ENCODE measurements around the gene UBAC2. TPM values are rescaled to one million over a fixed set of nuclear protein-coding genes. Genes with fewer than 3 reads are reported as not detected.
"Not testable (repeated sequence)": the region's sequence is repeated elsewhere in the genome, so short reads cannot be mapped to it uniquely, and the experiment has no call there.

The UBAC2 gene
- total RNA-seq, 4 donors from 2014 or later, result 43.5 to 59.6 (median 52.0) TPM

GRCh38 chr13:99391781-99392469 lies 191.3 kb downstream of the UBAC2 start:
- peaks cover 0 to 24% (median 0%) of the 10 kb centered on the region in 3 donors for H3K36me3 ChIP-seq
- H3K9me3 ChIP-seq, result no peaks in the 10 kb centered on the region
- H3K27ac ChIP-seq, result no peak overlapping the region
- no peak for TF ChIP-seq EP300 (IDR thresholded peaks at IDR 0.05)
- TF ChIP-seq POLR2A (IDR thresholded peaks at IDR 0.05), result no peak
- TF ChIP-seq CTCF (IDR thresholded peaks at IDR 0.05), result no peak
- no peak overlapping the region for H3K4me3 ChIP-seq
- DNase-seq (ENCODE audit: low spot score in 2 of 2), result no peak
- 78 to 83% methylated on average over 11 of the region's 11 CpGs for WGBS, 2 donors
- H3K27me3 ChIP-seq, result no peaks in the 10 kb centered on the region
- no peaks in the 10 kb centered on the region for H3K4me1 ChIP-seq

GRCh38 chr13:99392470-99393135 lies 191.9 kb downstream of the UBAC2 start:
- Histone ChIP-seq H3K4me3 (no peak overlapping the region), H3K27me3 (no peaks in the 10 kb centered on the region), H3K9me3 (no peaks in the 10 kb centered on the region), H3K4me1 (no peaks in the 10 kb centered on the region), H3K36me3 (peaks cover 0 to 17% (median 0%) of the 10 kb centered on the region in 3 donors), H3K27ac (no peak overlapping the region)
- TF ChIP-seq EP300 (IDR thresholded peaks at IDR 0.05) (no peak), POLR2A (IDR thresholded peaks at IDR 0.05) (no peak), CTCF (IDR thresholded peaks at IDR 0.05) (no peak)
- WGBS, 2 donors, result 72 to 81% methylated on average over 13 of the region's 13 CpGs
- no peak for DNase-seq (ENCODE audit: low spot score in 2 of 2)

- not testable (repeated sequence) for H3K4me1 ChIP-seq; H3K4me3 ChIP-seq; DNase-seq (ENCODE audit: low spot score in 2 of 2); H3K27ac ChIP-seq; H3K9me3 ChIP-seq; H3K27me3 ChIP-seq
- WGBS, 2 donors, result 92 to 95% methylated on average over 7 of the region's 7 CpGs
- H3K36me3 ChIP-seq, result peaks cover 0 to 11% (median 0%) of the 10 kb centered on the region in 3 donors
Measured at GRCh38 chr13:99393391-99393790, 192.7 kb downstream of the UBAC2 start.

GRCh38 chr13:99393791-99394735 lies 193.4 kb downstream of the UBAC2 start:
- H3K27ac ChIP-seq, result no peak overlapping the region
- TF ChIP-seq EP300 (IDR thresholded peaks at IDR 0.05) (no peak), POLR2A (IDR thresholded peaks at IDR 0.05) (no peak), CTCF (IDR thresholded peaks at IDR 0.05) (no peak)
- H3K4me3 ChIP-seq, result no peak overlapping the region
- 88 to 91% methylated on average over 21 of the region's 21 CpGs for WGBS, 2 donors
- no peak for DNase-seq (ENCODE audit: low spot score in 2 of 2)
- H3K27me3 ChIP-seq, result no peaks in the 10 kb centered on the region
- H3K9me3 ChIP-seq, result no peaks in the 10 kb centered on the region
- H3K36me3 ChIP-seq, result peaks cover 0 to 4% (median 0%) of the 10 kb centered on the region in 3 donors
- H3K4me1 ChIP-seq, result no peaks in the 10 kb centered on the region

- no peak overlapping the region for H3K4me3 ChIP-seq
- H3K9me3 ChIP-seq, result no peaks in the 10 kb centered on the region
- TF ChIP-seq EP300 (IDR thresholded peaks at IDR 0.05), result no peak
- TF ChIP-seq POLR2A (IDR thresholded peaks at IDR 0.05), result no peak
- H3K27ac ChIP-seq, result no peak overlapping the region
- H3K4me1 ChIP-seq, result no peaks in the 10 kb centered on the region
- 91 to 97% methylated on average over 10 to 11 of the region's 11 CpGs for WGBS, 2 donors
- no peak for DNase-seq (ENCODE audit: low spot score in 2 of 2)
- H3K27me3 ChIP-seq, result no peaks in the 10 kb centered on the region
- H3K36me3 ChIP-seq, result peaks cover 0 to 3% (median 0%) of the 10 kb centered on the region in 3 donors
Measured at GRCh38 chr13:99395436-99395835, 194.8 kb downstream of the UBAC2 start.

Measured in tibial nerve (tissue), 4 donors.